CD1c-positive myeloid dendritic cell (primary cell): Measurements from ENCODE around the gene ITGB8.
A peak's percentile ranks its signal among the peaks of the same experiment; 100 is the strongest.

Experiments used
- DNase-seq: peaks from one replicate; pipeline ENCODE4 v3.0.0-alpha.2; 2016; ENCODE audit errors: extremely low spot score

The ITGB8 gene

GRCh38 chr7:20381406-20382034 lies 50.8 kb downstream of the ITGB8 start:
- DNase-seq, result no peak

- DNase-seq, result no peak
Measured at GRCh38 chr7:20383351-20383750, 52.7 kb downstream of the ITGB8 start.

GRCh38 chr7:20385126-20385525 lies 54.4 kb downstream of the ITGB8 start:
- DNase-seq, result no peak

- no peak for DNase-seq
Measured at GRCh38 chr7:20388084-20388483, 57.4 kb downstream of the ITGB8 start.

- DNase-seq, result peak; percentile 54
Measured at GRCh38 chr7:20389192-20389591, 58.5 kb downstream of the ITGB8 start.

- DNase-seq, result no peak
Measured at GRCh38 chr7:20393021-20393610, 62.4 kb downstream of the ITGB8 start.

GRCh38 chr7:20393616-20394015 lies 62.9 kb downstream of the ITGB8 start:
- no peak for DNase-seq

- DNase-seq, result no peak
Measured at GRCh38 chr7:20394284-20394683, 63.6 kb downstream of the ITGB8 start.

- peak; percentile 19 for DNase-seq
Measured at GRCh38 chr7:20395104-20395503, 64.4 kb downstream of the ITGB8 start.

GRCh38 chr7:20395511-20395910 lies 64.8 kb downstream of the ITGB8 start:
- no peak for DNase-seq

GRCh38 chr7:20399521-20399920 lies 68.8 kb downstream of the ITGB8 start:
- DNase-seq, result no peak

GRCh38 chr7:20401861-20402746 lies 71.4 kb downstream of the ITGB8 start:
- no peak for DNase-seq

- no peak for DNase-seq
Measured at GRCh38 chr7:20402747-20403230, 72.1 kb downstream of the ITGB8 start.

GRCh38 chr7:20403331-20403730 lies 72.6 kb downstream of the ITGB8 start:
- DNase-seq, result no peak

- no peak for DNase-seq
Measured at GRCh38 chr7:20404320-20404719, 73.6 kb downstream of the ITGB8 start.

GRCh38 chr7:20407585-20408466 lies 77.1 kb downstream of the ITGB8 start:
- no peak for DNase-seq

GRCh38 chr7:20408467-20408826 lies 77.7 kb downstream of the ITGB8 start:
- DNase-seq, result no peak

GRCh38 chr7:20409961-20410360 lies 79.3 kb downstream of the ITGB8 start:
- DNase-seq, result no peak

GRCh38 chr7:20411372-20411771 lies 80.7 kb downstream of the ITGB8 start:
- DNase-seq, result no peak

GRCh38 chr7:20412032-20412431 lies 81.3 kb downstream of the ITGB8 start:
- peak; percentile 50 for DNase-seq

GRCh38 chr7:20417260-20417659 lies 86.6 kb downstream of the ITGB8 start:
- peak; percentile 82 for DNase-seq
